B cell (primary cell): ENCODE measurements around the gene SH2D3C. TPM values are rescaled to one million over a fixed set of nuclear protein-coding genes. Genes with fewer than 3 reads are reported as not detected.

ENCODE experiments used
- ATAC-seq: fragments of 200-7000 bp; cut with Tn5 transposase; one replicate; pipeline ENCODE4 v1.10.0; 2021; ENCODE audit warnings: low read depth, mild to moderate bottlenecking, moderate number of reproducible peaks, moderate library complexity
- CTCF ChIA-PET: fragments of 350-600 bp; sonication (Branson Sonifier 250); formaldehyde crosslinking; loops from one replicate; lab custom pipeline; 2021; ENCODE audit warnings: antibody characterized with exemption, inconsistent platforms; lab: Charles Lee
- POLR2A ChIA-PET: fragments of 350-600 bp; sonication (Branson Sonifier 250); formaldehyde crosslinking; loops from one replicate; lab custom pipeline; 2021; ENCODE audit warnings: antibody characterized with exemption; lab: Charles Lee
- DNase-seq: peaks from one replicate; pipeline ENCODE4 v3.0.0; 2013
- H2AFZ ChIP-seq: 2 replicates; pipeline ENCODE4 v1.6.1; 2012; ENCODE audit warnings: mild to moderate bottlenecking, low read depth, low read length; ENCODE audit not compliant: insufficient read depth, poor library complexity, severe bottlenecking
- H3K27ac ChIP-seq, 2 donors: 1 replicate in 1 of 2; 2 replicates in 1 of 2; pipeline ENCODE4 v1.5.1; 2012 to 2013; ENCODE audit warnings: low read length in 2 of 2, mild to moderate bottlenecking in 2 of 2, moderate library complexity in 1 of 2
- H3K27me3 ChIP-seq, 4 experiments: fragments of 200-600 bp in 1 of 4; sonication (generic) in 1 of 4; replicated peaks in 1 of 4; 1 replicate in 2 of 4; 2 replicates in 2 of 4; pipeline versions ENCODE4 v1.6.1 to v1.7.0; 2013 to 2016; ENCODE audit warnings: low read length in 3 of 4, mild to moderate bottlenecking in 2 of 4, mixed read lengths in 1 of 4, moderate library complexity in 1 of 4; ENCODE audit not compliant: insufficient read depth in 4 of 4, control insufficient read depth in 3 of 4; ENCODE audit errors: control extremely low read depth in 1 of 4
- H3K36me3 ChIP-seq, 2 experiments: replicated peaks in 1 of 2; 1 replicate in 1 of 2; 2 replicates in 1 of 2; pipeline versions ENCODE4 v1.6.1 to v1.7.1; 2013; ENCODE audit warnings: low read length in 1 of 2; ENCODE audit not compliant: insufficient read depth in 2 of 2, control insufficient read depth in 1 of 2; ENCODE audit errors: control extremely low read depth in 1 of 2, extremely low read depth in 1 of 2
- H3K4me1 ChIP-seq, 2 donors: fragments of 200-600 bp in 1 of 2; sonication (generic) in 1 of 2; 1 replicate in 1 of 2; 2 replicates in 1 of 2; pipeline versions ENCODE4 v1.5.1 to v1.6.1; 2013 to 2017; ENCODE audit warnings: low read length in 2 of 2; ENCODE audit not compliant: control insufficient read depth in 2 of 2, insufficient read depth in 2 of 2
- H3K4me2 ChIP-seq: replicated peaks from 2 replicates; pipeline ENCODE3; 2012; ENCODE audit warnings: mild to moderate bottlenecking, low read depth, low read length; ENCODE audit not compliant: poor library complexity, severe bottlenecking
- H3K4me3 ChIP-seq, 5 experiments: fragments of 200-600 bp in 1 of 5; sonication (generic) in 1 of 5; 1 replicate in 3 of 5; 2 replicates in 2 of 5; pipeline versions ENCODE4 v1.5.1 to v1.7.0; 2011 to 2016; ENCODE audit warnings: low read length in 4 of 5, mild to moderate bottlenecking in 4 of 5, low read depth in 2 of 5, control low read depth in 1 of 5, moderate library complexity in 1 of 5; ENCODE audit not compliant: insufficient read depth in 1 of 5; ENCODE audit errors: control extremely low read depth in 1 of 5, extremely low read depth in 1 of 5
- H3K79me2 ChIP-seq: fragments of 200-600 bp; sonication (generic); one replicate; pipeline ENCODE4 v1.6.0; 2016; ENCODE audit warnings: low read length; ENCODE audit not compliant: control insufficient read depth, insufficient read depth
- H3K9ac ChIP-seq: fragments of 200-600 bp; sonication (generic); 2 replicates; pipeline ENCODE4 v1.6.1; 2017; ENCODE audit warnings: mild to moderate bottlenecking, low read length, moderate library complexity
- H3K9me3 ChIP-seq, 3 donors: one replicate each; pipeline versions ENCODE4 v1.6.1 to v1.7.1; 2013; ENCODE audit warnings: low read length in 2 of 3; ENCODE audit not compliant: control insufficient read depth in 2 of 3, insufficient read depth in 1 of 3; ENCODE audit errors: control extremely low read depth in 1 of 3
- H4K20me1 ChIP-seq: 2 replicates; pipeline ENCODE4 v1.6.0; 2012; ENCODE audit warnings: mild to moderate bottlenecking, low read length; ENCODE audit not compliant: insufficient read depth, control insufficient read depth, poor library complexity, severe bottlenecking
- H3K27ac Mint-ChIP-seq: one replicate; pipeline ENCODE4 v1.8.0; 2021; ENCODE audit warnings: mixed read lengths
- H3K27me3 Mint-ChIP-seq: one replicate; pipeline ENCODE4 v1.8.0; 2021; ENCODE audit warnings: mixed read lengths
- H3K4me1 Mint-ChIP-seq: one replicate; pipeline ENCODE4 v1.8.0; 2021; ENCODE audit warnings: mixed read lengths
- H3K4me3 Mint-ChIP-seq: one replicate; pipeline ENCODE4 v1.8.0; 2021; ENCODE audit warnings: mixed read lengths
- H3K9me3 Mint-ChIP-seq: one replicate; pipeline ENCODE4 v1.8.0; 2022; ENCODE audit warnings: mixed read lengths; ENCODE audit not compliant: insufficient read depth
- EZH2 ChIP-seq: IDR thresholded peaks from 2 replicates; pipeline ENCODE4 v1.6.1; 2012; ENCODE audit warnings: borderline replicate concordance, low read depth, mild to moderate bottlenecking, moderate library complexity, low read length; ENCODE audit not compliant: insufficient read depth, poor library complexity, severe bottlenecking
- WGBS: methylation state at CpG from one replicate; pipeline ENCODE4 v1.1.5; 2013; ENCODE audit warnings: missing lambda C conversion rate; ENCODE audit not compliant: insufficient coverage; 5-methylcytosine and 5-hydroxymethylcytosine counted together
- intact Hi-C: fragments of 100-400 bp; cut with micrococcal nuclease; formaldehyde crosslinking; loops from one replicate; pipeline ENCODE4 v1.10.0; 2022
- polyA plus RNA-seq: library from polyadenylated mRNA; depleted of rRNA; stranded (reverse); fragments of >200 nt; gene quantifications from 2 replicates; pipeline ENCODE4 v1.2.3, GENCODE V29; 2012
- total RNA-seq, 2 donors: library from RNA; stranded (reverse); fragments of 120-200 nt in 1 of 2; gene quantifications; 1 replicate in 1 of 2; 2 replicates in 1 of 2; pipeline versions ENCODE4 v1.2.3 to v1.2.4, GENCODE V29; 2013 to 2022
- TF ChIP-seq, protein P1 (sequence below): fragments of 200-600 bp; IDR thresholded peaks from one replicate; pipeline ENCODE4 v1.8.0; 2022; ENCODE audit warnings: antibody characterized with exemption, mild to moderate bottlenecking

Gene SH2D3C
- total and polyA plus RNA-seq, 2 donors (not counting 1 experiment from before 2014, with no cell fraction given) = 66.3 to 85.5 TPM

DNA sequence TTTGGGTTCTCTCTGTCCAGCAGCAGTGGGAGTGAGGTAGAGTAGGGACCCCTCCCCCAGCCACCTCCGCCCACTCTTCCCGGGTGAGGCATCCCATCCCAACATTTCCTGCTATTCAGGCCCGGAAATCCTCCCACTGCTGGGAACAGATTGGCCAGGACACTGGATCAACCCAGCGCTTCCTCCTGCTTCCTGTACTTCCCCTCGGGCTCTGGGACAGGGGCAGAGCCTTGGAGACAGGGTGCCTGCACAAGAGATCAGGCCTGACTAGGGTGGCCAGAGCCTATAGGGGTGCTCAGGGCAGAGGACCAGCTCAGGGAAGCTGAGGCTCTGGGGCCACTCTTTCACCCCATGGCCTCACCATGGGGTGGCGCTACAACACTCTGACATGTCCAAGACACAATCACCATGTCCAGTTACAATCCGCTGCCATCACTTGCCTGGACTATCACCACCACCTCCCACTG, 14.5 kb downstream of the SH2D3C start:
- Histone ChIP-seq H3K4me2 (no peak overlapping the region), H2AFZ (no peak overlapping the region), H3K36me3 (peaks cover 0 to 89% of the 10 kb centered on the region in 2 experiments), H3K4me1 (peaks cover 22 to 44% of the 10 kb centered on the region in 2 donors), H3K79me2 (peaks cover 98% of the 10 kb centered on the region), H4K20me1 (peaks cover 99% of the 10 kb centered on the region), H3K27me3 (no peaks in the 10 kb centered on the region), H3K27ac (peak overlapping the region in 1 of 2 donors; percentile 45), H3K4me3 (no peak overlapping the region), H3K9ac (no peak overlapping the region), H3K9me3 (no peaks in the 10 kb centered on the region)
- CTCF ChIA-PET = interaction anchor here (0.6 to 3.6 kb wide), 10 partner anchors 12 to 161 kb away, joined by 3 to 25 read pairs (median 4); partner anchors contain the start of genes CDK9 and TOR2A
- H3K9me3 Mint-ChIP-seq = no peaks in the 10 kb centered on the region
- POLR2A ChIA-PET = no interaction called here
- ATAC-seq (peak; percentile 39), DNase-seq (peak; percentile 44)
- peak overlapping the region; percentile 73 for H3K27ac Mint-ChIP-seq
- intact Hi-C loops = no loop called here
- 81% methylated on average over 7 of the region's 7 CpGs for WGBS
- TF ChIP-seq EZH2 = no peak
- TF ChIP-seq, protein P1, sequence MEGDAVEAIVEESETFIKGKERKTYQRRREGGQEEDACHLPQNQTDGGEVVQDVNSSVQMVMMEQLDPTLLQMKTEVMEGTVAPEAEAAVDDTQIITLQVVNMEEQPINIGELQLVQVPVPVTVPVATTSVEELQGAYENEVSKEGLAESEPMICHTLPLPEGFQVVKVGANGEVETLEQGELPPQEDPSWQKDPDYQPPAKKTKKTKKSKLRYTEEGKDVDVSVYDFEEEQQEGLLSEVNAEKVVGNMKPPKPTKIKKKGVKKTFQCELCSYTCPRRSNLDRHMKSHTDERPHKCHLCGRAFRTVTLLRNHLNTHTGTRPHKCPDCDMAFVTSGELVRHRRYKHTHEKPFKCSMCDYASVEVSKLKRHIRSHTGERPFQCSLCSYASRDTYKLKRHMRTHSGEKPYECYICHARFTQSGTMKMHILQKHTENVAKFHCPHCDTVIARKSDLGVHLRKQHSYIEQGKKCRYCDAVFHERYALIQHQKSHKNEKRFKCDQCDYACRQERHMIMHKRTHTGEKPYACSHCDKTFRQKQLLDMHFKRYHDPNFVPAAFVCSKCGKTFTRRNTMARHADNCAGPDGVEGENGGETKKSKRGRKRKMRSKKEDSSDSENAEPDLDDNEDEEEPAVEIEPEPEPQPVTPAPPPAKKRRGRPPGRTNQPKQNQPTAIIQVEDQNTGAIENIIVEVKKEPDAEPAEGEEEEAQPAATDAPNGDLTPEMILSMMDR = peak; percentile 34
- H3K4me1 Mint-ChIP-seq = peaks cover 60% of the 10 kb centered on the region
- H3K4me3 Mint-ChIP-seq = no peak overlapping the region
- H3K27me3 Mint-ChIP-seq = no peaks in the 10 kb centered on the region

DNA sequence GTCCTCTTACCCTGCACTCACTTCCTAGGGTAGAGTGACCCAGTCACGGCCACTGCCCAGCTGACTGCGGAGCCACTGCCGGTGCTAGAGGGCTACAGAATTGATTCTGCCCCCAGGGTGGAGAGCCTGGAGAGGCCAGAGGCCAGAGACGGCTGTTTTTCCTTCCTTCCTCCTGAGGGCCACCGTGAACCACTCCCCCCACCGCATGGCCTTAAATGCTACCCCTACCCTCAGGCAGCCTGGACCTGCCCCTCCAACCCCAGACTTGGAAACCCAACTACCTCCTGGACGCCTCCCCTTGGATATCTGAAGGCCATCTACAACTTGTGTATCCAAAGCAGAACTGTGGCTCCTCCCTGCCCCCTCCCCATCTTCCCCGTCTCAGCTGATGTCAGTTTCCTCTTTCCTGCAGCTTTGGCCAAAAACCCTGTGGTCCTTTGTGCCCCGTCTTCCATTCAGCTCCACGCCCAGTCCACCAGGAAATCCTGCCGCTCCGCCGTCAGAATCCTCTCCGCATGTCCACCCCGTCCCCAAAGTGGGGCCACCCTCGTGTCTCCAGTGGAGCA, 16.3 kb downstream of the SH2D3C start:
- Mint-ChIP-seq H3K27me3 (no peaks in the 10 kb centered on the region), H3K27ac (peak overlapping the region; percentile 54), H3K9me3 (no peaks in the 10 kb centered on the region), H3K4me3 (no peak overlapping the region), H3K4me1 (peaks cover 42% of the 10 kb centered on the region)
- no peak overlapping the region for H3K4me3 ChIP-seq
- no peak overlapping the region for H3K9ac ChIP-seq
- H3K4me1 ChIP-seq = peaks cover 5 to 26% of the 10 kb centered on the region in 2 donors
- no peak overlapping the region for H2AFZ ChIP-seq
- intact Hi-C loops = no loop called here
- peak overlapping the region in 1 of 2 donors; percentile 12 for H3K27ac ChIP-seq
- H3K27me3 ChIP-seq = no peaks in the 10 kb centered on the region
- H3K79me2 ChIP-seq = peaks cover 97% of the 10 kb centered on the region
- CTCF ChIA-PET = interaction anchor here (1.6 to 2.3 kb wide), 3 partner anchors 23 to 108 kb away, joined by 3 to 11 read pairs (median 5); partner anchors contain the start of gene CDK9
- DNase-seq (no peak), ATAC-seq (no peak)
- H3K4me2 ChIP-seq = no peak overlapping the region
- TF ChIP-seq EZH2 = no peak
- TF ChIP-seq, protein P1 = no peak
- POLR2A ChIA-PET = no interaction called here
- H3K9me3 ChIP-seq = no peaks in the 10 kb centered on the region
- WGBS = 71% methylated on average over 16 of the region's 16 CpGs
- peaks cover 0 to 78% of the 10 kb centered on the region in 2 experiments for H3K36me3 ChIP-seq
- H4K20me1 ChIP-seq = peaks cover 99% of the 10 kb centered on the region
